Measurements from ENCODE around the gene METTL3.
A peak's percentile ranks its signal among the peaks of the same experiment; 100 is the strongest.
"Not testable (repeated sequence)": the region's sequence is repeated elsewhere in the genome, so short reads cannot be mapped to it uniquely, and the experiment has no call there.

METTL3 gene

DNA sequence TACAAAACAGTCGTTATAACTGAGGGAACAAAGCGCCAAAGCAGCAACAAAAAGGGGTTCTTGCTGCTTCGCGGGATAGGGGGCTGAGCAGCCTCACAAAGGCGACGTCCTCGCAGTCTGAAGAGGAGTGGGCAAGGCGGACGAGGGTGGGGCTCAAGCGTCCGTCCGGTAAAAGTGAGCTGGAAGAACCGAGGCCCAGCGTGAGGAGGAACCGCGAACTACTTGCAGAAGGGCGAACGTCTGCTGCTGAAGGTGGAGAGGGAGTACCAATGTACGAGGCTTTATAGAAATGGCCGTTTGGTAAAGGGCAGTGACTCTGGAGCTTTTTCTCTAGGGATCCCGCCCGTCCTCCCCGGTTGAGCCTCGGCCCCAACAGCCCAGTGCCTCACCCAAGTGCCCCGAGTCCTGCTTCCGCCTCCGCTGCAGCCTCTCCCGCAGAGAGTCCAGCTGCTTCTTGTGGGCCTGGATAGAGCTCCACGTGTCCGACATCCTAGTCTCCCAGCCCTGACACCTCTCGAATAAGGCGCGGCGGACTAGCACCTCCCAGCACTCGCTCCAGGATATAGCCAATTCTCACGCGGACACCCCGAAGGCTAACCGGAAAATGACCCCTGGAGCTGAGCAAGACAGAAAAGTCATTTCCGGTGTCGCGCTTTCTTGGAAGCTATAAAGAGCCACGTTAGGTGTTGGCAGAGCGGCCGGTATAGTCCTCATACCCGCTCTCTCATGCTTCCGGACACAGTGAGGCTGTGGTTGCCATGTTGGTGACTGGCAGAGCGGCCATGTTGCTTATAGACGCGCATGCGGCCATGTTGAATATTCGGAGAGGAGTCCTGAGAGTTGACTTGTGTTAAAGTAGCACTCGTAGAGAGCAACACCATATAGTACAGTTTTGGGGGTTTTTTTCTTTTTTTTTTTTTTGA lies at the start of gene METTL3:
Gene METTL3, minus strand, starts transcription at position 606 of the 923 bp plus-strand sequence. Its CDS starts 117 bp downstream, at position 489.
- peak; percentile 21 for DNase-seq

- no peak for DNase-seq
These were observed 47.6 kb upstream of the METTL3 start for GRCh38 chr14:21558703-21559170.

DNA sequence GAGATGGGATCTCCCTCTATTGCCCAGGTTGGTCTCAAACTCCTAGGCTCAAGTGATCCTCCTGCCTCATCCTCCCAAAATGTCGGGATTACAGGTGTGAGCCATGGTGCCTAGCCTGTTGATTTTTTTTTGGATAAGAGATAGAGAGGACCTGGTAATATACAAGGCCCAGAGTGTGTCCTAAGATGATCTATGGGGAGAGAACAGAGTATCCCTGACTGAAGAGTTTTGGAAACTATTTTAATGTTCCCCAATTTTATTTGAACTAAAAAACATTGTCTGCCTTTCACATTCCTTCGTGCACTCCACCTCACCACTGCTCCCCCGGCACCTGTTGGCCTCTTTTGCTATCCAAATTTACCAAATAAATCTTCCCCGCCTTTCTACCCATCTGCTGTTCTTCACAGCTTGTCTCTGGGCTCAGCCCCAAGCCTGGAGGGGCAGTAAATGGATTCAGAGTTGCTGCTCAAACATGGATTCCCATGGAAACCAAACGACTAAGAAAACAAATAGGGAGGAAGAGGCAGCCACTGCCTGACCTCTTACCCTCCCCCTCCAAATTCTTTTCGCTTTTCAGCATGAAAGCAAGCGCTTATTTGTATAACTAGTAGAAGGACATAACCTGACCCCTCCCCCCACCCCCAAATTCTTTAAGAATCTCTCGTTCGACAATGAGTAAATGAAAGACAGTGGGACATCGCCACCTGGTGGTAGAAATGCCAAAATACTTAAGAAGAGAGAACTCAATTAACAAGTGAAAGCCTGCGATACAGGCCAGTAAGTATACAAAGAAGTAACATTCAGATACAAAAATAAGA lies 46.2 kb upstream of the METTL3 start:
- peak; percentile 18 for DNase-seq

- DNase-seq = no peak
These were observed 45.4 kb upstream of the METTL3 start for GRCh38 chr14:21556378-21557083.

GRCh38 chr14:21553266-21553665 lies 42.1 kb upstream of the METTL3 start:
- DNase-seq = no peak

DNA sequence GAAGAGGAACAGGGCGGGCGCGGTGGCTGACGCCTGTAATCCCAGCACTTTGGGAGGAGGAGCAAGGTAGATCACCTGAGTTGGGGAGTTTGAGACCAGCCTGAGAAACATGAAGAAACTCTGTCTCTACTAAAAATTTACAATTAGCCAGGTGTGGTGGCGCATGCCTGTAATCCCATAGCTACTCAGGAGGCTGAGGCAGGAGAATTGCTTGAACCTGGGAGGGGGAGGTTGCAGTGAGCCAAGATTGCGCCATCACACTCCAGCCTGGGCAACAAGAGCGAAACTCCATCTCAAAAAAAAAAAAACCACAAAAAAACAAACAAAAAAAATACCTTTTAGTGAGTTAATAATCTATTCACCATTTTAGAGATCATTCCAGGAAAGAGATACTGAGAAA lies 33.4 kb upstream of the METTL3 start:
- DNase-seq = not testable (repeated sequence)

DNA sequence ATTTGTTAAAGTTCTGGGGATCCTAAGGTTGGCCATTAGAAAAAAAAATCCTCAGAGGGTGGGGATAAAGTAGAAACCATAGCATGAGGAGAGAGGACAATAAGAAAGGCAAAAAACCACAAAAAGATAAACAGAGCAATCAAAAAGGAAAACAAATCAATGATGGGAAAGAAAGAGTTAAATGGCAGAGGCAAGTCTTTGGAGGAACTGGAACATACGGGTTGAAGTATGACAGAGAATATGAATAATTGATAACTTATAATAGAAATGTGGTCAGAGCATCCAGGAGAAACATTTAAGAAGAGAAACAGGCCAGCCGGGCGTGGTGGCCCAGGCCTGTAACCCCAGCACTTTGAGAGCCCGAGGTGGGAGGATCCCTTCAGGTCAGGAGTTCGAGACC lies 32.8 kb upstream of the METTL3 start:
- no peak for DNase-seq

DNA sequence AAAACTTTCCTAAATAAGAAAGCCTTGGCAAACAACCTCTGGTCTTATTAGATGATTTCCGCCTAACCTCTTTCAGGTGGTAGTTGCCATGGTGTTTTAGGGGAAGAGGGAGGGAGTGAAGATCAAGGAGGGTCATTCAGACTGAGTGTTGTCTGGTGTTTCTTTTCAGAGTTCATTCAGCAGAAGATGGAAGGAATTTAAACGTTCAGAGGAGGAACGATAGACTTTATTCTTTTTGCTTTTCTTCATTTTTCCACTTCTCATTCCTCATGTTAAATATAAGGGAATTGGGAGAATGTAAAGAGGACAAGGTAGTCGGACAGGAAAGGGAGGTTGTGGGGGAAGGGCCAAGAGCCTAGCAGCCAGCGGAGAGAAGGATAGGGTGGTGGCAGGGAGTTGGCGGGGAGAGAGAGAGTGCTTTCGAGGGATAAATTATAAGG lies 32.4 kb upstream of the METTL3 start:
- no peak for DNase-seq

DNA sequence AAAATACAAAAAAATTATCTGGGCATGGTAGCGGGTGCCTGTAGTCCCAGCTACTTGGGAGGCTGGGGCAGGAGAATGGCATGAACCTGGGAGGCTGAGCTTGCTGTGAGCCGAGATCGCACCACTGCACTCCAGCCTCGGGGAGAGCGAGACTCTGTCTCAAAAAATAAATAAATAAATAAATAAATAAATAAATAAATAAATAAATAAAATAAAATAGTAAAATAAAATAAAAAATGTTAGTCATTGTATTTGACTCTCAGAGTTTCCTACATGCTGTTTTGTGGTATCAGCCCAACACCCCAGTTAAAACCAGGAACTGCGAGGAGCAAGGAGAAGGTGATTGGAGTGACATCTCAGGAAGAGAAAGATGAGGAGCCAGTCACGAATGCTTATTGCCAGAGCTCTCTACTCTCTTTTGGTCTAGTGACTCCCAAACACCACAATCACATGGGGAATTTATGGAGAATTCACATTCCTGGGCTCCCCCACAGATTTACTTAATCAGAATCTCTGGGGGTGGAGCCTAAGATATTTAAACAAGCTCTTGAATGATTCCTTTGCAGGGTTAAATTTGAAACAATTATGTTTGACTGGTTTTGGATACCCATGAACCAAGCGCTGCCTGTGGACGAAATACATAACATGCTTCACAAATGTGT lies 30.4 kb upstream of the METTL3 start:
- no peak for DNase-seq

- DNase-seq = no peak
These were observed 28.2 kb upstream of the METTL3 start for GRCh38 chr14:21539189-21539940.

GRCh38 chr14:21537090-21537424 lies 25.9 kb upstream of the METTL3 start:
- no peak for DNase-seq

DNA sequence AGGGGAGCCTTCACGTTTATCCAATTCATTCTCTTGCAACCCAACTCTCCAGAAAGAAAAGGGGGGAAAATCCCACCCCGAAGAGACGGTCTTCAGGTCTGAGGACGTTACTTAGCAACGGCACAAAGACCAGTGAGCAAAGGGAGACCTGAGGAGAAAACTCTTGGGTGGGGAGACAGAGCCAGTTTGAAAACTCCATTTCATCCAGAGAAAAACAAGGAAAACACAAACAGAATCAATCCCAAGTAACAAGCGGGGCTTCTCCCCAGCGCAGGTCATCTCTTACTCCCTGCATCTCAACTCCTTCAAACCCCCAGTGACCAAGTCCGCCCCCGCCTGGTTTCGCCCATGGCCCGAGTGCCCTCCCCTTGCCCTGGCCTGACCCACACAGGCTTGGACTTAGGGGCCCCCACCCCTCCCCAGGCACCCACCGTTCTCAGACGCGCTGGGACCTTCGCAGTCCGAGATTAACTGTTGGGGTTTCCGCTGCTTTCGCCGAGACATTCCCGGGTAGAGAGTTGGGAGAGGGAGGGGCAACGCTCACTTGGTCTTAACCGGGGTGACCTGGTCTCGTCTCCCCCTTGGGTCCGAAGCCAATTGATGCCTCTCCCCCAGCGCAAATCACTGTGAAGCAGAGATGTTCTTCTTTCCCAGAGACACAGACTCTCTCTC lies 25.4 kb upstream of the METTL3 start:
- no peak for DNase-seq

DNA sequence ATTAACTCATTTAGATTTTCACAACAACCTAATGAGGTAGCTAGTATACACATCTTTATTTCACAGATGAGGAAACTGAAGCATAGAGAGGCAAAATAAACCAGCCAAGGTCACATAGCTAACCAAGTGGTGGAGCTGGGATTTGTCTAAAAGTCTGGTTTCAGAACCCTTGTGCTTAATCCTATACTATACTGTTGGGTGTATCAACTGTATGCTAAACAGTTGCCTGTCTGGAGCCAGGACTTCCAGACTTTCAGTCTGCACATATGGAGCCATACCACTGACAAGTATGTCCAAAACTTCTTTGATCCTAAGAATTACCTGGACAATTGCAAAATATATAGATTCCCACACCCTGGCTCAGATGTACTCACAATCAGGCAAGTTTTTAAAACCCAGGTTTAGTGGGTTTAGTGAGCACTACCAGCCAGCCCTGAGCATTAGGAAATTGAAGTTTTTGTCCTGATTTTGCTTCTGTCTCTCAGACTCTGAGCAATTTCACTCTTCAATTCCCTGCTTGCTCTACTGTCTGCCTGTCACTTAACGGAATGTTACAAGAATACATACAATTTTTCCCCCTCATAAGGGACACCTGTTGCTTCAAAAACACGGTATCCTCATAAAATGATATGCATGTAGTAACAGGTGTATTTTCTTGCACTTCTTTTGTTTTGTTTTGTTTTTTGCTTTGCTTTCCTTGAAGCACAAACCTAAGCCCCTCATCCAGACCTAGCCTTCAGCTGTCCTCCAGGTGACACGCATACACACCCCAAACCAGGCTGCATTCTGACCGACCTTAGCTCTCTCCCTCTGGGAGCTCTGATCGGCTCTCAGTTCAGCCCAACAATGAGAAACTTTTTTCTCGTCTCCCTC lies 24.6 kb upstream of the METTL3 start:
- no peak for DNase-seq

DNA sequence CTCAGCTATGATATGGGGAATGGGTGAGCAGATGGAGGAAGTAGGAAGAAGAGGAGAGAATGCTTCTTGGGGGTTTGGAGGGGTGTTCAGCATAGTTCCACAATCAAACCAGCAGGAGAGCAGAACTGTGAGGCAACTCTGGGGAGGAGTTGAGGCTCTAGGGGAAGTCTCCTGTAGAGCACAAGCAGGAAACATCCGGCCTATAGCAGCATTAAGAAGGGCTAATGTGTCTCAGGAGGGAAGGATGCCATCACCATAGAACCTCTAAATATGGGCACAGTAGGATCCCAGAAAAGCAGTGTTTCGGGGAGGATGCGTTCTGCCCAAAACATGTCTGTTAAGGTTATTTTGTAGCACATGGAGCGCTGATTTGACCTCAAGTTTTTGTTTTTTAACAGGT lies 23.4 kb upstream of the METTL3 start:
- DNase-seq = no peak

- no peak for DNase-seq
These were observed 22.2 kb upstream of the METTL3 start for GRCh38 chr14:21533294-21533693.

DNA sequence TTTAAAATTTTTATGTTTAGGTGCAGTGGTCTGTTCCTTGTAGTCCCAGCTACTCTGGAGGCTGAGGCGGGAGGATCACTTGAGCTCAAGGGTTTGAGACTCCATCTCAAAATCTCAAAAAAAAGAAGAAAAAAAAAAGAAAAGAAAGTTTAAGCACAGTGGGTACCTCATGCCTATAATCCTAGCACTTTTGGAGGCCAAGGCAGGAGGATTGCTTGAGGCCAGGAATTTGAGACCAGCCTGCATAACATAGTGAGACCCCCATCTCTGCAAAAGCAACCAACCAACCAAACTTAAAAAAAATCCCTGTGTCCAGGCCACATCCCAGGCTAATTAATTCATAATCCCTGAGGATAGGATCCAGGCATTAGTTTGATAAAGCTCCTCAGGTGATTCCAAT lies 18.4 kb upstream of the METTL3 start:
- DNase-seq = no peak

DNA sequence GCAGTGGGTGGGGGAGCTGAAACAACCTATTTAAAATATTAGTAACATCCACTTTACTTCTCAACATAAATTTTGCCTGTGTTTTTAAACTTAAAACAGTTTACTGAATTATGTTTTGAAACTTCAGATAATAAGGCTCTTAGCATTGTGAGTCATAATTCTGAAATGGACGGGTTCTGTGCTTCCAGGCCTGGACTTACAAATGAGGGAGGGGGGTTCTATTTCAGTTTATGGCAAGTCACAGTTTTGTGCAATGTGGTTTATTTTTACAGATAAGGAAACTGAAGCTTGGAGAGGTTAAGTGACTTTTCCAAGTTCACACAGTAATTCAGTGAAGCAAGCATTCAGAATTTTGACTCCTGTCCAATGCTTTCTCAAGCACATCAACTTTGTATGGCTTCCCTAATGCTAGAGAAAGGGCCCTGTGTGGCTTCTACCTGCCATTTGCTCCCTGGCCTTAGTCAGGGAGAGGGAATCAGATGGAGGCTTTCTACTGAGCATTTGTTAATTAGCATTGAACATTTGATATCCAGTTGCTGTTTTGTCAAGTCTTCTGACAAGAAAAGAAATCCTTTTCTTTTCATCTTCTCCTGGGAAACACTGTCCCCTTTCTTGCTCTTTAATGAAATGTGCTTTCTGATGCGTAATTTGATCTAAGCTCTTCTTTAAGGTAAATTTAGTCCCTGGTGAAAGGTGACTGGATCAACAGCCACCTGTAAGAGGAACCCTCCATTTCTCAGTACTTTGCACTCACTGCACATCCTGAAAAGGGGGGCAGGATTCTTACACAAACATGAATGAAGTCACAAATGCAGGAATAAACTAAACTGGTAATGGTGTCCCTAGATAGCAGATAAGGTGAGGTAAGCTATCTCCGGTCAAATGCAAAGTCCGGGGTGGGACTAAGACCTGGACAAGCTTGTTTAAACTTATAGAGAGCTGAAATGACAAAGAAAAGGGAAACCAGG lies 17.5 kb upstream of the METTL3 start:
- DNase-seq = no peak

GRCh38 chr14:21527318-21527679 lies 16.2 kb upstream of the METTL3 start:
- no peak for DNase-seq
